ENCODE results near the gene TMEM62. TPM values are rescaled to one million over a fixed set of nuclear protein-coding genes. Genes with fewer than 3 reads are reported as not detected.
"Not testable (repeated sequence)": the region's sequence is repeated elsewhere in the genome, so short reads cannot be mapped to it uniquely, and the experiment has no call there.

TMEM62 gene
- total RNA-seq, 2 donors from 2014 or later = 11.3 TPM

DNA sequence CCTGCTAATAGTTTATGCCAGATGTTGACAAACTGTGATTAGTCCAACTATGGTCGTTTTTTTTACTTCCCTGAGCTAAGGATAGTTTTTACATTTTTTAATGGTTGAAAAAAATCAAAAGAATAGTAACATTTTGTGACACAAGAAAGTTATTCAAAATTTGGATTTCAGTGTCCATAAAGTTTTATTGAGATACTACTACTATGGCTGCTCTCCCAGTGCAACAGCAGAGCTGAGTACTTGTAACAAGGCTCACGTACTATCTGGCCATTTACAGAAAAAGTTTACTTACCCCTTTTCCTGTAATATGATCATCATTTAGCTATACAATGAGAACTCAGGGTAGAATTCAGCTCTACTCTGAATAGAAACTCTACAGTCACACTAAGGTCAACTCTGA, 11.5 kb upstream of the TMEM62 start:
- no peak for DNase-seq (ENCODE audit: low spot score)
- Histone ChIP-seq H3K4me3 (no peak overlapping the region), H3K27ac (peak overlapping the region; percentile 78 to 86)

GRCh38 chr15:43125100-43125661, 8.2 kb upstream of the TMEM62 start:
- Histone ChIP-seq H3K27ac (no peak overlapping the region), H3K4me1 (peaks cover 0 to 8% of the 10 kb centered on the region in 2 donors), H3K36me3 (no peaks in the 10 kb centered on the region), H3K4me3 (no peak overlapping the region), H3K9me3 (no peaks in the 10 kb centered on the region), H3K27me3 (no peaks in the 10 kb centered on the region)
- no peak for DNase-seq (ENCODE audit: low spot score)
- TF ChIP-seq, protein P1, sequence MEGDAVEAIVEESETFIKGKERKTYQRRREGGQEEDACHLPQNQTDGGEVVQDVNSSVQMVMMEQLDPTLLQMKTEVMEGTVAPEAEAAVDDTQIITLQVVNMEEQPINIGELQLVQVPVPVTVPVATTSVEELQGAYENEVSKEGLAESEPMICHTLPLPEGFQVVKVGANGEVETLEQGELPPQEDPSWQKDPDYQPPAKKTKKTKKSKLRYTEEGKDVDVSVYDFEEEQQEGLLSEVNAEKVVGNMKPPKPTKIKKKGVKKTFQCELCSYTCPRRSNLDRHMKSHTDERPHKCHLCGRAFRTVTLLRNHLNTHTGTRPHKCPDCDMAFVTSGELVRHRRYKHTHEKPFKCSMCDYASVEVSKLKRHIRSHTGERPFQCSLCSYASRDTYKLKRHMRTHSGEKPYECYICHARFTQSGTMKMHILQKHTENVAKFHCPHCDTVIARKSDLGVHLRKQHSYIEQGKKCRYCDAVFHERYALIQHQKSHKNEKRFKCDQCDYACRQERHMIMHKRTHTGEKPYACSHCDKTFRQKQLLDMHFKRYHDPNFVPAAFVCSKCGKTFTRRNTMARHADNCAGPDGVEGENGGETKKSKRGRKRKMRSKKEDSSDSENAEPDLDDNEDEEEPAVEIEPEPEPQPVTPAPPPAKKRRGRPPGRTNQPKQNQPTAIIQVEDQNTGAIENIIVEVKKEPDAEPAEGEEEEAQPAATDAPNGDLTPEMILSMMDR (IDR thresholded peaks at IDR 0.05) = no peak

More for the DNA sequence above, 11.5 kb upstream of the TMEM62 start:
- peaks cover 0 to 8% of the 10 kb centered on the region in 2 donors for H3K4me1 ChIP-seq
- H3K36me3 ChIP-seq = no peaks in the 10 kb centered on the region
- H3K9me3 ChIP-seq = no peaks in the 10 kb centered on the region
- no peaks in the 10 kb centered on the region for H3K27me3 ChIP-seq
- TF ChIP-seq, protein P1 (IDR thresholded peaks at IDR 0.05) = no peak

DNA sequence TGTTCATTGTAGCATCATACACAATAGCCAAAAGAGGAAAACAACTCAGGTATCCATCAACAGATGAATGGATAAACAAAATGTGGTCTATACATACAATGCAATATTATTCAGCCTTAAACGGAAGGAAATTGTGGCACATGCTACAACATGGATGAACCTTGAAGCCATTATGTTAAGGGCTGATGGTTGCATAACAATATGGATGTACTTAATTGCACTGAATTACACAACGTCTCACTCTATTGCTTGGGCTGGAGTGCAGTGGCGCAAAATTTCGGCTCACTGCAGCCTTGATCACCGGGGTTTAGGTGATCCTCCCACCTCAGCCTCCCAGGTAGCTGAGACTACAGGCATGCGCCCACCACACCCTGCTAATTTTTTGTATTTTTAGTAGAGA, 7.0 kb upstream of the TMEM62 start:
- Histone ChIP-seq H3K36me3 (no peaks in the 10 kb centered on the region), H3K27ac (no peak overlapping the region), H3K4me1 (peaks cover 0 to 8% of the 10 kb centered on the region in 2 donors), H3K9me3 (no peaks in the 10 kb centered on the region), H3K4me3 (no peak overlapping the region), H3K27me3 (no peaks in the 10 kb centered on the region)
- TF ChIP-seq, protein P1 (IDR thresholded peaks at IDR 0.05) = no peak
- no peak for DNase-seq (ENCODE audit: low spot score)

- TF ChIP-seq, protein P1 (IDR thresholded peaks at IDR 0.05) = no peak
- no peaks in the 10 kb centered on the region for H3K36me3 ChIP-seq
- H3K4me1 ChIP-seq = peaks cover 0 to 3% of the 10 kb centered on the region in 2 donors
- no peak overlapping the region for H3K4me3 ChIP-seq
- DNase-seq (ENCODE audit: low spot score) = no peak
- H3K9me3 ChIP-seq = no peaks in the 10 kb centered on the region
- no peaks in the 10 kb centered on the region for H3K27me3 ChIP-seq
- H3K27ac ChIP-seq = no peak overlapping the region
Observed at GRCh38 chr15:43127752-43128151, 5.6 kb upstream of the TMEM62 start.

GRCh38 chr15:43128174-43128979, 5.0 kb upstream of the TMEM62 start:
- not testable (repeated sequence) for H3K4me3 ChIP-seq; DNase-seq (ENCODE audit: low spot score); H3K36me3 ChIP-seq; H3K4me1 ChIP-seq; H3K9me3 ChIP-seq; H3K27ac ChIP-seq; H3K27me3 ChIP-seq

GRCh38 chr15:43128980-43129335, 4.4 kb upstream of the TMEM62 start:
- Histone ChIP-seq H3K27ac (no peak overlapping the region), H3K36me3 (no peaks in the 10 kb centered on the region), H3K4me1 (peaks cover 0 to 9% of the 10 kb centered on the region in 2 donors), H3K4me3 (no peak overlapping the region), H3K27me3 (no peaks in the 10 kb centered on the region), H3K9me3 (no peaks in the 10 kb centered on the region)
- TF ChIP-seq, protein P1 (IDR thresholded peaks at IDR 0.05) = no peak
- no peak for DNase-seq (ENCODE audit: low spot score)

Measured in right atrium auricular region (tissue), 2 donors.